Spleen (tissue), 11 donors: ENCODE measurements around the gene AMIGO1. TPM values are rescaled to one million over a fixed set of nuclear protein-coding genes. Genes with fewer than 3 reads are reported as not detected.

ENCODE experiments used
- DNase-seq: peaks from one replicate; pipeline ENCODE4 v3.0.0-alpha.2; 2020
- H3K27ac ChIP-seq, 8 donors: fragments of 200-600 bp; sonication (generic) in 7 of 8; 1 replicate in 4 of 8; 2 replicates in 4 of 8; pipeline versions ENCODE4 v1.5.0 to v1.8.0; 2016 to 2021; ENCODE audit warnings: inconsistent platforms in 4 of 8, mild to moderate bottlenecking in 4 of 8, moderate library complexity in 1 of 8
- H3K27me3 ChIP-seq, 7 donors: fragments of 200-600 bp; sonication (generic) in 6 of 7; replicated peaks in 1 of 7; 1 replicate in 4 of 7; 2 replicates in 3 of 7; pipeline versions ENCODE4 v1.5.0 to v1.8.0; 2016 to 2021; ENCODE audit warnings: inconsistent platforms in 3 of 7, mild to moderate bottlenecking in 1 of 7
- H3K36me3 ChIP-seq, 6 donors: fragments of 200-600 bp; sonication (generic) in 5 of 6; 1 replicate in 4 of 6; 2 replicates in 2 of 6; pipeline versions ENCODE4 v1.5.0 to v1.8.0; 2016 to 2021; ENCODE audit warnings: inconsistent platforms in 2 of 6
- H3K4me1 ChIP-seq, 6 donors: fragments of 200-600 bp; sonication (generic) in 5 of 6; 1 replicate in 3 of 6; 2 replicates in 3 of 6; pipeline versions ENCODE4 v1.5.0 to v1.8.0; 2016 to 2021; ENCODE audit warnings: inconsistent platforms in 3 of 6
- H3K4me3 ChIP-seq, 8 donors: fragments of 200-600 bp; sonication (generic) in 7 of 8; 1 replicate in 4 of 8; 2 replicates in 4 of 8; pipeline versions ENCODE4 v1.5.0 to v1.8.0; 2016 to 2021; ENCODE audit warnings: inconsistent platforms in 4 of 8, mild to moderate bottlenecking in 4 of 8, moderate library complexity in 2 of 8
- H3K9me3 ChIP-seq, 8 donors: fragments of 200-600 bp; sonication (generic) in 7 of 8; 1 replicate in 4 of 8; 2 replicates in 4 of 8; pipeline versions ENCODE4 v1.5.0 to v1.8.0; 2016 to 2021; ENCODE audit warnings: inconsistent platforms in 4 of 8
- CTCF ChIP-seq, 11 experiments: fragments of 200-600 bp in 7 of 11; fragments of 450-650 bp in 4 of 11; sonication (generic) in 4 of 11; IDR thresholded peaks in 8 of 11; conservative IDR thresholded peaks in 3 of 11; 1 replicate in 7 of 11; 2 replicates in 4 of 11; pipeline versions ENCODE4 v1.4.0 to v1.8.0; 2016 to 2021; ENCODE audit warnings: antibody characterized with exemption in 11 of 11, inconsistent platforms in 4 of 11, mild to moderate bottlenecking in 1 of 11
- POLR2A ChIP-seq, 3 donors: fragments of 450-650 bp; IDR thresholded peaks; one replicate each; pipeline ENCODE4 v1.5.1; 2017; ENCODE audit warnings: antibody characterized with exemption in 3 of 3, mild to moderate bottlenecking in 1 of 3
- POLR2AphosphoS5 ChIP-seq, 3 donors: sonication (generic); formaldehyde crosslinking; IDR thresholded peaks; one replicate each; pipeline ENCODE4 v1.5.1; 2017; ENCODE audit warnings: antibody characterized with exemption in 3 of 3
- WGBS, 5 donors: extraction: QIAGEN DNeasy Blood & Tissue Kit in 3 of 5; methylation state at CpG; one replicate each; pipeline versions ENCODE4 v1.1.5 to v1.1.7; 2013 to 2018; 5-methylcytosine and 5-hydroxymethylcytosine counted together
- intact Hi-C: fragments of 100-400 bp; cut with DNase I; formaldehyde crosslinking; loops from one replicate; pipeline ENCODE4 v1.15.0; 2023; ENCODE audit warnings: low total_unique reads
- polyA plus RNA-seq, 3 donors: library from polyadenylated mRNA; stranded (reverse); fragments of 200-250 nt; gene quantifications; one replicate each; pipeline ENCODE4 v1.2.1, GENCODE V29; 2013
- total RNA-seq, 7 donors: library from RNA; depleted of rRNA in 3 of 7; stranded (reverse); fragments of >200 nt in 3 of 7; fragmentation: NEBNext Ultra II Directional in 4 of 7; extraction: Animal tissue kit (Norgen Biotek cat#: 25700) in 4 of 7; gene quantifications; one replicate each; pipeline versions ENCODE4 v1.1.0 to v1.2.1, GENCODE V29; 2016 to 2021
- donor health status: healthy with polysubstance abuse.
- donor health status: DM: no; HTN: no; CAD: no; lungs with moderate emphysema.
- donor health status: DM: no; HTN: no; CAD: no.
- donor health status: Bipolar disorder and iron deficiency.
- donor health status: healthy.
- donor health status: DM: no; HTN: no; CAD: no.
- donor health status: DM: yes; HTN: yes; CAD: no.

The AMIGO1 gene
- total and polyA plus RNA-seq, 10 donors: 0.57 to 8.5 (median 5.4) TPM

- TF ChIP-seq CTCF (IDR thresholded peaks at IDR 0.05 in 8 of 11, conservative IDR thresholded peaks at IDR 0.05 in 3 of 11) (no peak), POLR2A (IDR thresholded peaks at IDR 0.05) (no peak), POLR2AphosphoS5 (IDR thresholded peaks at IDR 0.05) (no peak)
- no peak overlapping the region for H3K27ac ChIP-seq
- H3K9me3 ChIP-seq: no peaks in the 10 kb centered on the region
- peaks cover 0 to 81% (median 29%) of the 10 kb centered on the region in 7 donors for H3K27me3 ChIP-seq
- peaks cover 0 to 22% (median 17%) of the 10 kb centered on the region in 6 donors for H3K4me1 ChIP-seq
- intact Hi-C loops: no loop called here
- no peak overlapping the region for H3K4me3 ChIP-seq
- DNase-seq: no peak
- 55 to 69% (median 64%) methylated on average over 6 of the region's 6 CpGs for WGBS, 5 donors
- no peaks in the 10 kb centered on the region for H3K36me3 ChIP-seq
Observed at GRCh38 chr1:109470245-109470644, 39.3 kb downstream of the AMIGO1 start.

GRCh38 chr1:109468903-109469302, 40.6 kb downstream of the AMIGO1 start:
- no peak for TF ChIP-seq CTCF (IDR thresholded peaks at IDR 0.05 in 8 of 11, conservative IDR thresholded peaks at IDR 0.05 in 3 of 11)
- no peak for TF ChIP-seq POLR2AphosphoS5 (IDR thresholded peaks at IDR 0.05)
- no peak for TF ChIP-seq POLR2A (IDR thresholded peaks at IDR 0.05)
- intact Hi-C loops: no loop called here
- Histone ChIP-seq H3K9me3 (no peaks in the 10 kb centered on the region), H3K4me1 (peaks cover 0 to 25% (median 17%) of the 10 kb centered on the region in 6 donors), H3K36me3 (no peaks in the 10 kb centered on the region), H3K27me3 (peaks cover 0 to 95% (median 37%) of the 10 kb centered on the region in 7 donors), H3K4me3 (no peak overlapping the region), H3K27ac (no peak overlapping the region)
- DNase-seq: no peak
- WGBS, 5 donors: 11 to 30% (median 19%) methylated on average over 2 of the region's 2 CpGs

GRCh38 chr1:109468061-109468460, 41.5 kb downstream of the AMIGO1 start:
- H3K27me3 ChIP-seq: peaks cover 0 to 99% (median 37%) of the 10 kb centered on the region in 7 donors
- TF ChIP-seq POLR2A (IDR thresholded peaks at IDR 0.05): no peak
- no peak for TF ChIP-seq CTCF (IDR thresholded peaks at IDR 0.05 in 8 of 11, conservative IDR thresholded peaks at IDR 0.05 in 3 of 11)
- no peak for TF ChIP-seq POLR2AphosphoS5 (IDR thresholded peaks at IDR 0.05)
- peaks cover 0 to 25% (median 17%) of the 10 kb centered on the region in 6 donors for H3K4me1 ChIP-seq
- H3K4me3 ChIP-seq: no peak overlapping the region
- no peak overlapping the region for H3K27ac ChIP-seq
- H3K9me3 ChIP-seq: no peaks in the 10 kb centered on the region
- no peak for DNase-seq
- intact Hi-C loops: no loop called here
- H3K36me3 ChIP-seq: no peaks in the 10 kb centered on the region
- 90 to 100% (median 97%) methylated on average over 1 of the region's 1 CpG for whole genome bisulfite sequencing, 5 donors

GRCh38 chr1:109467301-109467777, 42.2 kb downstream of the AMIGO1 start:
- Histone ChIP-seq H3K27me3 (peaks cover 0 to 100% (median 37%) of the 10 kb centered on the region in 7 donors), H3K27ac (no peak overlapping the region), H3K4me3 (peak overlapping the region; percentile 48 to 80 (median 57)), H3K4me1 (peaks cover 0 to 25% (median 17%) of the 10 kb centered on the region in 6 donors), H3K9me3 (no peaks in the 10 kb centered on the region), H3K36me3 (no peaks in the 10 kb centered on the region)
- WGBS, 5 donors: 9 to 18% (median 14%) methylated on average over 18 to 23 of the region's 23 CpGs
- DNase-seq: no peak
- no peak for TF ChIP-seq CTCF (IDR thresholded peaks at IDR 0.05 in 8 of 11, conservative IDR thresholded peaks at IDR 0.05 in 3 of 11)
- intact Hi-C loops: no loop called here
